Liver (tissue), 9 donors: ENCODE data around the gene APOBEC3A. TPM values are rescaled to one million over a fixed set of nuclear protein-coding genes. Genes with fewer than 3 reads are reported as not detected.
A peak's percentile ranks its signal among the peaks of the same experiment; 100 is the strongest.

Experiments
- DNase-seq: peaks from one replicate; pipeline ENCODE4 v3.0.0-alpha.2; 2017; ENCODE audit warnings: low spot score
- H3K27ac ChIP-seq, 2 donors: one replicate each; pipeline ENCODE4 v1.7.0; 2013; ENCODE audit warnings: inconsistent platforms in 2 of 2, low read length in 2 of 2, control low read depth in 1 of 2, low read depth in 1 of 2, mild to moderate bottlenecking in 1 of 2
- H3K27me3 ChIP-seq, 4 donors: one replicate each; pipeline versions ENCODE4 v1.6.1 to v1.7.0; 2013; ENCODE audit warnings: low read length in 3 of 4, inconsistent platforms in 1 of 4, mild to moderate bottlenecking in 1 of 4, moderate library complexity in 1 of 4; ENCODE audit not compliant: control insufficient read depth in 4 of 4, insufficient read depth in 4 of 4
- H3K36me3 ChIP-seq, 4 donors: one replicate each; pipeline versions ENCODE4 v1.6.1 to v1.7.0; 2013; ENCODE audit warnings: low read length in 3 of 4, mild to moderate bottlenecking in 3 of 4, low read depth in 1 of 4, moderate library complexity in 1 of 4; ENCODE audit not compliant: control insufficient read depth in 4 of 4, insufficient read depth in 3 of 4
- H3K4me1 ChIP-seq, 4 donors: one replicate each; pipeline versions ENCODE4 v1.6.1 to v1.7.0; 2013; ENCODE audit warnings: low read length in 3 of 4, mild to moderate bottlenecking in 3 of 4, moderate library complexity in 1 of 4; ENCODE audit not compliant: control insufficient read depth in 4 of 4, insufficient read depth in 4 of 4
- H3K4me3 ChIP-seq, 3 donors: one replicate each; pipeline versions ENCODE4 v1.6.1 to v1.7.0; 2013; ENCODE audit warnings: low read length in 3 of 3, control low read depth in 1 of 3, low read depth in 1 of 3, mild to moderate bottlenecking in 1 of 3
- H3K9ac ChIP-seq, 2 donors: one replicate each; pipeline ENCODE4 v1.7.0; 2013; ENCODE audit warnings: low read length in 2 of 2, mild to moderate bottlenecking in 2 of 2, moderate library complexity in 2 of 2, control low read depth in 1 of 2, low read depth in 1 of 2
- H3K9me3 ChIP-seq, 4 donors: one replicate each; pipeline versions ENCODE4 v1.6.1 to v1.7.0; 2013; ENCODE audit warnings: low read length in 3 of 4; ENCODE audit not compliant: control insufficient read depth in 4 of 4
- ATF3 ChIP-seq: IDR thresholded peaks from 2 replicates; pipeline ENCODE4 v1.6.1; 2016; ENCODE audit warnings: antibody characterized with exemption
- CTCF ChIP-seq: fragments of 150-350 bp; IDR thresholded peaks from 2 replicates; pipeline ENCODE4 v1.5.1; 2017; ENCODE audit warnings: improper control_type of control experiment, low read depth, low read length; ENCODE audit not compliant: missing input control
- FOXA1 ChIP-seq: IDR thresholded peaks from 2 replicates; pipeline ENCODE4 v1.6.1; 2016; ENCODE audit warnings: antibody characterized with exemption
- FOXA2 ChIP-seq: IDR thresholded peaks from 2 replicates; pipeline ENCODE4 v1.6.1; 2016; ENCODE audit warnings: antibody characterized with exemption
- GABPA ChIP-seq, 2 donors: IDR thresholded peaks in 1 of 2; conservative IDR thresholded peaks in 1 of 2; 2 replicates each; pipeline ENCODE4 v1.6.1; 2016; ENCODE audit warnings: antibody characterized with exemption in 2 of 2, mild to moderate bottlenecking in 1 of 2, moderate library complexity in 1 of 2
- HNF4A ChIP-seq, 2 donors: conservative IDR thresholded peaks; 2 replicates each; pipeline ENCODE4 v1.6.1; 2016; ENCODE audit warnings: antibody characterized with exemption in 2 of 2, mild to moderate bottlenecking in 2 of 2
- HNF4G ChIP-seq: IDR thresholded peaks from 2 replicates; pipeline ENCODE4 v1.6.1; 2016; ENCODE audit warnings: antibody characterized with exemption
- JUND ChIP-seq, 2 donors: IDR thresholded peaks; 2 replicates each; pipeline ENCODE4 v1.6.1; 2016; ENCODE audit warnings: antibody characterized with exemption in 2 of 2
- NR2F2 ChIP-seq: IDR thresholded peaks from 2 replicates; pipeline ENCODE4 v1.6.1; 2016; ENCODE audit warnings: antibody characterized with exemption
- RAD21 ChIP-seq, 2 donors: IDR thresholded peaks; 2 replicates each; pipeline ENCODE4 v1.6.1; 2016; ENCODE audit warnings: antibody characterized with exemption in 2 of 2, mild to moderate bottlenecking in 2 of 2
- REST ChIP-seq: IDR thresholded peaks from 2 replicates; pipeline ENCODE4 v1.6.1; 2016; ENCODE audit warnings: antibody characterized with exemption, mild to moderate bottlenecking
- RXRA ChIP-seq, 2 donors: IDR thresholded peaks; 2 replicates each; pipeline ENCODE4 v1.6.1; 2017 to 2018; ENCODE audit warnings: antibody characterized with exemption in 2 of 2, mild to moderate bottlenecking in 1 of 2
- SP1 ChIP-seq: IDR thresholded peaks from 2 replicates; pipeline ENCODE4 v1.6.1; 2018; ENCODE audit warnings: antibody characterized with exemption, mild to moderate bottlenecking
- TAF1 ChIP-seq: conservative IDR thresholded peaks from 2 replicates; pipeline ENCODE4 v1.6.1; 2016; ENCODE audit warnings: antibody characterized with exemption, mild to moderate bottlenecking
- YY1 ChIP-seq: IDR thresholded peaks from 2 replicates; pipeline ENCODE4 v1.6.1; 2016; ENCODE audit warnings: antibody characterized with exemption, mild to moderate bottlenecking
- ZBTB33 ChIP-seq: IDR thresholded peaks from 2 replicates; pipeline ENCODE4 v1.6.1; 2016; ENCODE audit warnings: antibody characterized with exemption
- WGBS: extraction: QIAGEN DNeasy Blood & Tissue Kit; methylation state at CpG from one replicate; pipeline ENCODE4 v1.1.7; 2013; 5-methylcytosine and 5-hydroxymethylcytosine counted together
- polyA plus RNA-seq, 2 donors: library from polyadenylated mRNA; stranded (reverse) in 1 of 2; unstranded in 1 of 2; fragments of 200-250 nt in 1 of 2; fragments of >200 nt in 1 of 2; fragmentation: Nextera tagmentation in 1 of 2; extraction: Ambion mirVana in 1 of 2; gene quantifications; one replicate each; pipeline versions ENCODE4 v1.2.1 to v1.2.3, GENCODE V29; 2013 to 2015
- total RNA-seq, 2 donors: library from RNA; depleted of rRNA; stranded (reverse); fragments of >200 nt; gene quantifications; one replicate each; pipeline ENCODE4 v1.2.3, GENCODE V29; 2014
- donor health status: healthy.
- donor health status: healthy.
- donor health status: healthy.
- donor health status: healthy.
- donor health status: healthy.

Gene APOBEC3A
- total and polyA plus RNA-seq, 4 donors = 0.26 to 8.7 (median 4.6) TPM

- no peaks in the 10 kb centered on the region for H3K36me3 ChIP-seq
- TF ChIP-seq SP1 (no peak), HNF4A (conservative IDR thresholded peaks at IDR 0.05) (no peak), FOXA2 (no peak), HNF4G (no peak), REST (no peak), RXRA (IDR thresholded peaks at IDR 0.05) (no peak), TAF1 (no peak), FOXA1 (no peak), ATF3 (no peak), RAD21 (IDR thresholded peaks at IDR 0.05) (no peak), NR2F2 (no peak), ZBTB33 (no peak), YY1 (no peak), JUND (IDR thresholded peaks at IDR 0.05) (no peak), CTCF (no peak), GABPA (IDR thresholded peaks at IDR 0.05 in 1 of 2, conservative IDR thresholded peaks at IDR 0.05 in 1 of 2) (no peak)
- H3K27me3 ChIP-seq = no peaks in the 10 kb centered on the region
- 86% methylated on average over 12 of the region's 12 CpGs for WGBS
- H3K9ac ChIP-seq = no peak overlapping the region
- DNase-seq = no peak
- H3K4me1 ChIP-seq = no peaks in the 10 kb centered on the region
- H3K4me3 ChIP-seq = no peak overlapping the region
- no peaks in the 10 kb centered on the region for H3K9me3 ChIP-seq
- peak overlapping the region in 1 of 2 donors; percentile 59 for H3K27ac ChIP-seq
These were observed 5.0 kb upstream of the APOBEC3A start for GRCh38 chr22:38952281-38952993.

GRCh38 chr22:38953091-38953490 lies 4.3 kb upstream of the APOBEC3A start:
- Histone ChIP-seq H3K27ac (peak overlapping the region; percentile 24 to 59), H3K9ac (peak overlapping the region in 1 of 2 donors; percentile 13), H3K9me3 (no peaks in the 10 kb centered on the region), H3K4me3 (no peak overlapping the region), H3K36me3 (no peaks in the 10 kb centered on the region), H3K27me3 (no peaks in the 10 kb centered on the region), H3K4me1 (no peaks in the 10 kb centered on the region)
- TF ChIP-seq TAF1 (no peak), YY1 (no peak), FOXA1 (no peak), CTCF (no peak), HNF4A (conservative IDR thresholded peaks at IDR 0.05) (no peak), FOXA2 (no peak), ZBTB33 (no peak)
- WGBS = 84% methylated on average over 8 of the region's 8 CpGs
- no peak for DNase-seq
